Measurements from ENCODE around the gene RNF135. TPM values are rescaled to one million over a fixed set of nuclear protein-coding genes. Genes with fewer than 3 reads are reported as not detected.

Gene RNF135
- polyA plus RNA-seq, 2 of the 4 experiments (the other 2 are of a cell fraction) = 25.8 to 35.0 TPM

DNA sequence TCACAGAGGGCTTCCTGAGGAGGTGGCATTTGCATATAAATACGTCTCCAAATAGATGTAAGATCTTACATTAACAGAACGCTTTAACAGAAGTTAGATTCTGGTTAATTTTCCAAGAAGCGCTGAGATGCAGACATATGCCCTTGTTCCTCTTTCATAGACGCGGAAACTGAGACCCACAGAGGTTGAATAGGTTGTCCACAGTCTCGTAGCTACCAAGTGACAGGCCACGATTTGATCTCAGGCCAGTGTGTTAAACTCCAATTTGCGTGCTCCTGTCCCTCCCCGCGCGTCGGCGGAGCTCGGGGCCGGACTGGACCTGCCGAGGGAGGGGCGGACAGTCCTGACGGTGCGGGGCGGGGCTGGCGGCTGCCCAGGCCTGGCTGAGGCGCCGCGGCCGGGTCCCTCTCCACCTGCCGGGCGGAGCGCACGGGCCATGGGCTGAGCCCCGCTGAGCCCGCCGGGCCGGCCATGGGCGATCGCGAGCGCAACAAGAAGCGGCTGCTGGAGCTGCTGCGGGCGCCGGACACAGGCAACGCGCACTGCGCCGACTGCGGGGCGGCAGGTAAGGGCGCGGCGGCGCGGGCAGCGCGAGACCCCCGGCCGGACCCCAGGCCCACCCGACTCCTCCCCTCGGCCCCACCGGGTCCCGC lies 49.2 kb upstream of the RNF135 start, which contains the start of gene ADAP2:
ADAP2 (plus strand) TSS at position 402 of the 653 bp plus-strand sequence; CDS start at position 472, 70 bp downstream.
- CTCF ChIA-PET = interaction anchor here (0.7 kb wide), 2 partner anchors 55 to 306 kb away, joined by 3 read pairs; no protein-coding TSS in a partner anchor
- Histone ChIP-seq H3K4me1 (0 out of 3 replicates have a peak, but pooled peaks cover 5% of the 10 kb centered on the region), H3K4me2 (peak within 1 kb of the TSS; percentile 93), H3K27ac (peak within 1 kb of the TSS; percentile 67 to 85), H3K4me3 (peak within 1 kb of the TSS; percentile 62), H3K9me3 (no peaks in the 10 kb centered on the region)
- DNase-seq (ENCODE audit: low read depth in 1 of 2, low spot score in 1 of 2) = peak; percentile 51 to 60
- ATAC-seq = peak; percentile 87 to 89
- POLR2A ChIA-PET = interaction anchor here (0.6 kb wide), 1 partner anchor 12 kb away, joined by 3 read pairs; no protein-coding TSS in a partner anchor
- WGBS (ENCODE audit: missing lambda C conversion rate) = 19% methylated on average over 21 of the region's 60 CpGs
- TF ChIP-seq NR3C1 (IDR thresholded peaks at IDR 0.05) = no peak
- TF ChIP-seq CHD2 (IDR thresholded peaks at IDR 0.05; ENCODE audit: low read length, partially characterized antibody) = no peak
- no peak for TF ChIP-seq MYC (IDR thresholded peaks at IDR 0.05; ENCODE audit: borderline replicate concordance, low read length)
- TF ChIP-seq HOXA7 (CRISPR knock-in tag; IDR thresholded peaks at IDR 0.05) = no peak
- TF ChIP-seq RFX5 (IDR thresholded peaks at IDR 0.05) = no peak
- no peak for TF ChIP-seq CEBPB (IDR thresholded peaks at IDR 0.05)
- no peak for TF ChIP-seq ZC3H11A (IDR thresholded peaks at IDR 0.05)
- peak; percentile 79; the same call in 1 of the 2 replicates for TF ChIP-seq PHF8 (IDR thresholded peaks at IDR 0.05; ENCODE audit: borderline replicate concordance, low read depth)
- TF ChIP-seq KDM5A (IDR thresholded peaks at IDR 0.05) = no peak
- no peak for TF ChIP-seq CBX8 (IDR thresholded peaks at IDR 0.05)
- TF ChIP-seq CHD4 (IDR thresholded peaks at IDR 0.05; ENCODE audit: borderline replicate concordance) = no peak
- no peak for TF ChIP-seq NPAS2 (CRISPR knock-in tag; IDR thresholded peaks at IDR 0.05; ENCODE audit: borderline replicate concordance)
- no peak for TF ChIP-seq PBX3 (IDR thresholded peaks at IDR 0.05)
- no peak for TF ChIP-seq KDM1A (IDR thresholded peaks at IDR 0.05; ENCODE audit: low read depth)
- 0 out of 2 replicates have a peak, but pooled peaks have one; percentile 35 for TF ChIP-seq POLR2A (IDR thresholded peaks at IDR 0.05; ENCODE audit: low read length)
- no peak for TF ChIP-seq REST (IDR thresholded peaks at IDR 0.05)
- TF ChIP-seq FOSL2 (IDR thresholded peaks at IDR 0.05) = no peak
- no peak for TF ChIP-seq FOSL2 (CRISPR knock-in tag; IDR thresholded peaks at IDR 0.05)
- TF ChIP-seq MAFK (IDR thresholded peaks at IDR 0.05; ENCODE audit: partially characterized antibody) = no peak
- TF ChIP-seq, protein P1, sequence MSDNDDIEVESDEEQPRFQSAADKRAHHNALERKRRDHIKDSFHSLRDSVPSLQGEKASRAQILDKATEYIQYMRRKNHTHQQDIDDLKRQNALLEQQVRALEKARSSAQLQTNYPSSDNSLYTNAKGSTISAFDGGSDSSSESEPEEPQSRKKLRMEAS (IDR thresholded peaks at IDR 0.05) = 0 out of 2 replicates have a peak, but pooled peaks have one; percentile 16
- TF ChIP-seq EHF (CRISPR knock-in tag; IDR thresholded peaks at IDR 0.05) = no peak
- no peak for TF ChIP-seq EHMT2 (IDR thresholded peaks at IDR 0.05; ENCODE audit: low read depth)
- TF ChIP-seq JUNB (IDR thresholded peaks at IDR 0.05) = no peak
- TF ChIP-seq HDAC2 (IDR thresholded peaks at IDR 0.05) = no peak
- TF ChIP-seq ZFP36 (IDR thresholded peaks at IDR 0.05; ENCODE audit: borderline replicate concordance, partially characterized antibody) = peak; percentile 67
- no peak for TF ChIP-seq MAZ (IDR thresholded peaks at IDR 0.05; ENCODE audit: borderline replicate concordance, low read depth, low read length)
- no peak for TF ChIP-seq ZSCAN20 (CRISPR knock-in tag; IDR thresholded peaks at IDR 0.05)
- no peak for TF ChIP-seq TP53 (CRISPR knock-in tag; IDR thresholded peaks at IDR 0.05)
- TF ChIP-seq, protein P2, sequence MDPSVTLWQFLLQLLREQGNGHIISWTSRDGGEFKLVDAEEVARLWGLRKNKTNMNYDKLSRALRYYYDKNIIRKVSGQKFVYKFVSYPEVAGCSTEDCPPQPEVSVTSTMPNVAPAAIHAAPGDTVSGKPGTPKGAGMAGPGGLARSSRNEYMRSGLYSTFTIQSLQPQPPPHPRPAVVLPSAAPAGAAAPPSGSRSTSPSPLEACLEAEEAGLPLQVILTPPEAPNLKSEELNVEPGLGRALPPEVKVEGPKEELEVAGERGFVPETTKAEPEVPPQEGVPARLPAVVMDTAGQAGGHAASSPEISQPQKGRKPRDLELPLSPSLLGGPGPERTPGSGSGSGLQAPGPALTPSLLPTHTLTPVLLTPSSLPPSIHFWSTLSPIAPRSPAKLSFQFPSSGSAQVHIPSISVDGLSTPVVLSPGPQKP (IDR thresholded peaks at IDR 0.05; ENCODE audit: low read depth, low read length) = no peak
- peak; percentile 13; the same call in 1 of the 3 replicates for TF ChIP-seq SMC3 (IDR thresholded peaks at IDR 0.05)
- FAIRE-seq = no peak

Data from A549 (cell line).